Measurements from ENCODE around the gene GP2.
A peak's percentile ranks its signal among the peaks of the same experiment; 100 is the strongest.

The GP2 gene

GRCh38 chr16:20309786-20310185, 17.5 kb downstream of the GP2 start:
- in situ Hi-C loops (cut with MboI; ENCODE audit: low pct_unique_long_range_greater_than_20kb, low sequenced_read_pairs), result no loop called here

GRCh38 chr16:20308801-20309590, 18.3 kb downstream of the GP2 start:
- in situ Hi-C loops (cut with MboI; ENCODE audit: low pct_unique_long_range_greater_than_20kb, low sequenced_read_pairs), result no loop called here
- no peak for DNase-seq

More at GRCh38 chr16:20309786-20310185, 17.5 kb downstream of the GP2 start:
- no peak for DNase-seq

- in situ Hi-C loops (cut with MboI; ENCODE audit: low pct_unique_long_range_greater_than_20kb, low sequenced_read_pairs), result no loop called here
- no peak for DNase-seq
Measured at GRCh38 chr16:20308266-20308665, 19.0 kb downstream of the GP2 start.

- in situ Hi-C loops (cut with MboI; ENCODE audit: low pct_unique_long_range_greater_than_20kb, low sequenced_read_pairs), result no loop called here
- no peak for DNase-seq
Measured at GRCh38 chr16:20307791-20308190, 19.5 kb downstream of the GP2 start.

- in situ Hi-C loops (cut with MboI; ENCODE audit: low pct_unique_long_range_greater_than_20kb, low sequenced_read_pairs), result no loop called here
Measured at GRCh38 chr16:20307240-20307671, 20.1 kb downstream of the GP2 start.

GRCh38 chr16:20306401-20306800, 20.9 kb downstream of the GP2 start:
- in situ Hi-C loops (cut with MboI; ENCODE audit: low pct_unique_long_range_greater_than_20kb, low sequenced_read_pairs), result no loop called here
- DNase-seq, result no peak

More at GRCh38 chr16:20307240-20307671, 20.1 kb downstream of the GP2 start:
- no peak for DNase-seq

- in situ Hi-C loops (cut with MboI; ENCODE audit: low pct_unique_long_range_greater_than_20kb, low sequenced_read_pairs), result no loop called here
- DNase-seq, result peak; percentile 2
Measured at GRCh38 chr16:20303012-20303411, 24.3 kb downstream of the GP2 start.

GRCh38 chr16:20302389-20302788, 24.9 kb downstream of the GP2 start:
- in situ Hi-C loops (cut with MboI; ENCODE audit: low pct_unique_long_range_greater_than_20kb, low sequenced_read_pairs), result no loop called here
- DNase-seq, result no peak

GRCh38 chr16:20301840-20302239, 25.5 kb downstream of the GP2 start:
- in situ Hi-C loops (cut with MboI; ENCODE audit: low pct_unique_long_range_greater_than_20kb, low sequenced_read_pairs), result no loop called here

GRCh38 chr16:20300312-20301097, 26.8 kb downstream of the GP2 start:
- DNase-seq, result peak; percentile 73
- in situ Hi-C loops (cut with MboI; ENCODE audit: low pct_unique_long_range_greater_than_20kb, low sequenced_read_pairs), result no loop called here

More at GRCh38 chr16:20301840-20302239, 25.5 kb downstream of the GP2 start:
- DNase-seq, result no peak

- no peak for DNase-seq
- in situ Hi-C loops (cut with MboI; ENCODE audit: low pct_unique_long_range_greater_than_20kb, low sequenced_read_pairs), result no loop called here
Measured at GRCh38 chr16:20298452-20298851, 28.9 kb downstream of the GP2 start.

- in situ Hi-C loops (cut with MboI; ENCODE audit: low pct_unique_long_range_greater_than_20kb, low sequenced_read_pairs), result no loop called here
- no peak for DNase-seq
Measured at GRCh38 chr16:20291208-20292206, 35.8 kb downstream of the GP2 start.

GRCh38 chr16:20289571-20289970, 37.7 kb downstream of the GP2 start:
- no peak for DNase-seq
- in situ Hi-C loops (cut with MboI; ENCODE audit: low pct_unique_long_range_greater_than_20kb, low sequenced_read_pairs), result no loop called here

- in situ Hi-C loops (cut with MboI; ENCODE audit: low pct_unique_long_range_greater_than_20kb, low sequenced_read_pairs), result no loop called here
- DNase-seq, result no peak
Measured at GRCh38 chr16:20285993-20286499, 41.3 kb downstream of the GP2 start.

GRCh38 chr16:20280259-20280658, 47.1 kb downstream of the GP2 start:
- DNase-seq, result no peak
- in situ Hi-C loops (cut with MboI; ENCODE audit: low pct_unique_long_range_greater_than_20kb, low sequenced_read_pairs), result no loop called here

- no peak for DNase-seq
- in situ Hi-C loops (cut with MboI; ENCODE audit: low pct_unique_long_range_greater_than_20kb, low sequenced_read_pairs), result no loop called here
Measured at GRCh38 chr16:20271893-20272292, 55.4 kb downstream of the GP2 start.

- in situ Hi-C loops (cut with MboI; ENCODE audit: low pct_unique_long_range_greater_than_20kb, low sequenced_read_pairs), result no loop called here
- DNase-seq, result no peak
Measured at GRCh38 chr16:20268409-20268808, 58.9 kb downstream of the GP2 start.

GRCh38 chr16:20265019-20265418, 62.3 kb downstream of the GP2 start:
- in situ Hi-C loops (cut with MboI; ENCODE audit: low pct_unique_long_range_greater_than_20kb, low sequenced_read_pairs), result no loop called here
- no peak for DNase-seq
